ENCODE measurements around the gene CLRN1. TPM values are rescaled to one million over a fixed set of nuclear protein-coding genes. Genes with fewer than 3 reads are reported as not detected.

CLRN1 gene
- total and polyA plus RNA-seq, 2 of the 13 experiments (the other 11 are each of a cell fraction or from before 2014, with no cell fraction given): not detected

GRCh38 chr3:150942221-150942620 lies 30.3 kb downstream of the CLRN1 start:
- POLR2A ChIA-PET: no interaction called here
- CTCF ChIA-PET (ENCODE audit: low intra/inter-chr PET ratio, low total read pairs): no interaction called here

More at GRCh38 chr3:150942221-150942620, 30.3 kb downstream of the CLRN1 start:
- intact Hi-C loops (cut with micrococcal nuclease; ENCODE audit: unreplicated experiment) (no loop called here), in situ Hi-C loops (cut with HindIII; ENCODE audit: extremely low pct_ligation_motif_present, low pct_unique_long_range_greater_than_20kb) (no loop called here)
- Histone ChIP-seq H3K36me3 (replicated peaks in 1 of 2; ENCODE audit: control insufficient read depth in 1 of 2, insufficient read depth in 2 of 2, low read length in 2 of 2) (no peaks in the 10 kb centered on the region), H3K9me3 (ENCODE audit: low read length) (no peaks in the 10 kb centered on the region), H3K27ac (ENCODE audit: extremely low read length, insufficient read depth, low read length) (no peak overlapping the region), H4K20me1 (ENCODE audit: insufficient read depth, low read length) (no peaks in the 10 kb centered on the region), H3K27me3 (ENCODE audit: control insufficient read depth in 1 of 2, insufficient read depth in 2 of 2, low read length in 2 of 2) (0 out of 5 replicates have a peak, but pooled peaks cover 0 to 1% of the 10 kb centered on the region in 2 experiments), H3K9ac (ENCODE audit: insufficient read depth, low read depth, low read length) (no peak overlapping the region), H3K79me2 (ENCODE audit: insufficient read depth, low read length) (no peaks in the 10 kb centered on the region), H2AFZ (ENCODE audit: low read length) (no peak overlapping the region), H3K4me3 (replicated peaks in 1 of 3; ENCODE audit: insufficient read depth in 1 of 3, low read depth in 2 of 3, low read length in 3 of 3) (no peak overlapping the region), H3K4me2 (ENCODE audit: low read depth, low read length) (no peak overlapping the region), H3K4me1 (ENCODE audit: insufficient read depth, low read length) (no peaks in the 10 kb centered on the region)
- FAIRE-seq (no peak), DNase-seq (ENCODE audit: low spot score) (no peak), ATAC-seq (no peak)
- no TSS peak for BruUV-seq (replicated peaks)
- WGBS (ENCODE audit: low lambda C conversion rate): 41% methylated on average over 3 of the region's 3 CpGs
- TF ChIP-seq DMAP1 (CRISPR knock-in tag; IDR thresholded peaks at IDR 0.05) (no peak), ZNF816 (CRISPR knock-in tag; IDR thresholded peaks at IDR 0.05; ENCODE audit: borderline replicate concordance) (no peak), IRX3 (CRISPR knock-in tag; IDR thresholded peaks at IDR 0.05; ENCODE audit: borderline replicate concordance, low read depth) (no peak), ZNF501 (CRISPR knock-in tag; IDR thresholded peaks at IDR 0.05) (no peak), KLF9 (CRISPR knock-in tag; IDR thresholded peaks at IDR 0.05; ENCODE audit: low read depth) (no peak), ZNF891 (CRISPR knock-in tag; IDR thresholded peaks at IDR 0.05) (no peak), ZNF598 (CRISPR knock-in tag; IDR thresholded peaks at IDR 0.05; ENCODE audit: borderline replicate concordance) (no peak), HNRNPUL1 (IDR thresholded peaks at IDR 0.05; ENCODE audit: low read depth, low read length) (no peak), HMG20B (CRISPR knock-in tag; conservative IDR thresholded peaks at IDR 0.05) (no peak), SMC3 (IDR thresholded peaks at IDR 0.05; ENCODE audit: low read length) (no peak), ELF3 (CRISPR knock-in tag; IDR thresholded peaks at IDR 0.05) (no peak), PAWR (CRISPR knock-in tag; IDR thresholded peaks at IDR 0.05; ENCODE audit: borderline replicate concordance) (no peak), SIX4 (CRISPR knock-in tag; IDR thresholded peaks at IDR 0.05) (no peak), ZNF460 (CRISPR knock-in tag; IDR thresholded peaks at IDR 0.05; ENCODE audit: borderline replicate concordance) (no peak), SIN3A (IDR thresholded peaks at IDR 0.05; ENCODE audit: borderline replicate concordance, low read depth, low read length) (no peak), NR2C2 (CRISPR knock-in tag; IDR thresholded peaks at IDR 0.05; ENCODE audit: borderline replicate concordance) (no peak), ZNF34 (CRISPR knock-in tag; IDR thresholded peaks at IDR 0.05; ENCODE audit: borderline replicate concordance) (no peak), MAF1 (CRISPR knock-in tag; IDR thresholded peaks at IDR 0.05; ENCODE audit: borderline replicate concordance) (no peak)
- TF ChIP-seq, protein P1, sequence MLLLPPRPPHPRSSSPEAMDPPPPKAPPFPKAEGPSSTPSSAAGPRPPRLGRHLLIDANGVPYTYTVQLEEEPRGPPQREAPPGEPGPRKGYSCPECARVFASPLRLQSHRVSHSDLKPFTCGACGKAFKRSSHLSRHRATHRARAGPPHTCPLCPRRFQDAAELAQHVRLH (CRISPR knock-in tag; IDR thresholded peaks at IDR 0.05; ENCODE audit: borderline replicate concordance, low read depth): no peak
- TF ChIP-seq, protein P2, sequence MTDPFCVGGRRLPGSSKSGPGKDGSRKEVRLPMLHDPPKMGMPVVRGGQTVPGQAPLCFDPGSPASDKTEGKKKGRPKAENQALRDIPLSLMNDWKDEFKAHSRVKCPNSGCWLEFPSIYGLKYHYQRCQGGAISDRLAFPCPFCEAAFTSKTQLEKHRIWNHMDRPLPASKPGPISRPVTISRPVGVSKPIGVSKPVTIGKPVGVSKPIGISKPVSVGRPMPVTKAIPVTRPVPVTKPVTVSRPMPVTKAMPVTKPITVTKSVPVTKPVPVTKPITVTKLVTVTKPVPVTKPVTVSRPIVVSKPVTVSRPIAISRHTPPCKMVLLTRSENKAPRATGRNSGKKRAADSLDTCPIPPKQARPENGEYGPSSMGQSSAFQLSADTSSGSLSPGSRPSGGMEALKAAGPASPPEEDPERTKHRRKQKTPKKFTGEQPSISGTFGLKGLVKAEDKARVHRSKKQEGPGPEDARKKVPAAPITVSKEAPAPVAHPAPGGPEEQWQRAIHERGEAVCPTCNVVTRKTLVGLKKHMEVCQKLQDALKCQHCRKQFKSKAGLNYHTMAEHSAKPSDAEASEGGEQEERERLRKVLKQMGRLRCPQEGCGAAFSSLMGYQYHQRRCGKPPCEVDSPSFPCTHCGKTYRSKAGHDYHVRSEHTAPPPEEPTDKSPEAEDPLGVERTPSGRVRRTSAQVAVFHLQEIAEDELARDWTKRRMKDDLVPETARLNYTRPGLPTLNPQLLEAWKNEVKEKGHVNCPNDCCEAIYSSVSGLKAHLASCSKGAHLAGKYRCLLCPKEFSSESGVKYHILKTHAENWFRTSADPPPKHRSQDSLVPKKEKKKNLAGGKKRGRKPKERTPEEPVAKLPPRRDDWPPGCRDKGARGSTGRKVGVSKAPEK (CRISPR knock-in tag; IDR thresholded peaks at IDR 0.05; ENCODE audit: borderline replicate concordance): no peak

Data from HepG2 (cell line).